HG03097 (cell line): ENCODE results near the gene HOXB5.
A peak's percentile ranks its signal among the peaks of the same experiment; 100 is the strongest.

Experiments
- ATAC-seq: cut with Tn5 transposase; IDR thresholded peaks from one replicate; pipeline ENCODE4 v1.9.1; 2021; ENCODE audit not compliant: unreplicated experiment, low FRiP score

HOXB5 gene

DNA sequence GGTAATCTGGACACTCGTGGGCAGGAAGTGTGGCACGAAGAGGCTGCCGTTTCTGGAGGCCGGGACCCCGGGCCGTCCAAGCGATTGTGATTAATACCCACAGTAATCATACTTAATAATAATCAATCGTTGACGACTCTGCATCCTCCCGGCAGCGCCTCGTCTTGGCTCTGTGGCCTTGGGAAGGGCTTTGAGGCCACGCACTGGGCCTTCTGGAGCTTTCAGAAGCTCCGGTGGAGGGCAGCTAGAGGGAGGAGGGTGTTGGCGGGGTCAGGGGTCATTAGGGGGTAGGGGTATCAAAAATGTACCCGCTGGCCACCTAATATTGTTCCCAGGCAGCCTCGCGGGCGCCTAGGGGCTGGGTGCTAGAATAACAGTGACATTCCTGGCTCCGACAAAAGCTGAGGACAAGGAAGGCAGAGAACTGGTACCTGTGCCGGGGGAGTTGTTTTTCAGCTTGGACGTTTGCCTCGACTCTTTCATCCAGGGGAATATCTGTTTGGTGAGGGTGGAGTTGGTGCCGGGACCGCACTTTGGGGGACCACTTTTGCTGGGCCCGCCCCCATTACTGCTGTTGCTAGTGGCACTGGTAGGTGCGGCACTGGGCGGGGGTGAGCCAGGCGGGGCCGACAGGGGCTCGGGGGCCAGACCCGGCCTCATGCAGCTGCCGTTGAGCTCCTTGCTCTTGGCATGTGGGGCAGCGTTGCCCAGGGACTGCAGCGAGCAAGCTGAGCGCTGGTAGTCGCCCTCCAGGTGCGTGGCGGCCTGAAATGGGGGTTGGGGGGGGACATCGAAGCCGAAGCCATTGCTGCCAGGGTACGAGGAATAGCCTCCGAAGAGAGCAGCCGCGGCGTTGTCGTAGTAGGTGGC lies 41.7 kb downstream of the HOXB5 start:
- no peak for ATAC-seq

DNA sequence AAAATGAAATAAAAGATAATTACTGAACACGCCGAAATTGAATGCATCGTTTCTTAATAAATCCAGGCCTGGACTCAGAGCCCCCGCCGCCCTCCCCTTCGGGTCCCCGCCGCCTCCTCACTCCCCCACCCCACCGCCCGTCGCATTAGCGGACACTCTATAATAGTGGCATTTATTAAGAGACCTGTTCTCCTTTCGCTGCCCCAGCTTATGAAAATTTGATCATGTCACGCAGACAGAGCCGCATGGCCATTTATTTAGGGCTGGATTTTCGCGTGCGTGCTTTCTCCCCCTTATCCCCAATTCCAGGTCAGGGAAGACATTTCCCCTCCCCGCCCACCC lies 42.4 kb downstream of the HOXB5 start:
- ATAC-seq = no peak

DNA sequence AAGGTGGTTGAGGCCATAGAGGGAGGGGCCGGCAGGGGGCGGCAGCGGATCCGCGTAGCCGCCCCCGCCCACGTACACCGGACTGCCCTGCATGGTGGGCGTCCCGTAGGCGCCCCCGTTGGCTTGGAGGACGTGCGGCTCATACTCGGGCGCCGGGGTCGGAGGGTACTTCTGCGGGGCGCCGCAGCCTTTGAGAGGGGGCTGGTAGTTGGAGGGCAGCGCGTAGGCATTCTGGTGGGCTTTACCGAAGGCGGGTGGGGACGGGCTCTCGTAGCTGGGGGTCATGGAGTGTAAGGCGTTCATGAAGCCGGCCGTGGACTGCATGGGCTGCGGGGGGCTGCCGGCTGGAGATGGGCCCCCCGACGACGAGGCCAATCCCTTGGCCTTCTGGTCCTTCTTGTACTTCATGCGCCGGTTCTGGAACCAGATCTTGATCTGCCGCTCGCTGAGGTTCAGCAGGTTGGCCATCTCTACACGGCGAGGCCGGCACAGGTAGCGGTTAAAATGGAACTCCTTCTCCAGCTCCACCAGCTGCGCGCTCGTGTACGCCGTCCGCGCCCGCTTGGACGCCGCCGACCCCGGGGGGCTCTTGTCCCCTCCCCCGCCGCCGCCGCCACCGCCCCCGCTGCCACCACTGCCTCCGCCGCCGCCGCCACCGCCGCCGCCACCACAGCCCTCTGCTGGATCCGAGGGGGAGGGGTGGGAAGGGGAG lies 42.9 kb downstream of the HOXB5 start:
- no peak for ATAC-seq

DNA sequence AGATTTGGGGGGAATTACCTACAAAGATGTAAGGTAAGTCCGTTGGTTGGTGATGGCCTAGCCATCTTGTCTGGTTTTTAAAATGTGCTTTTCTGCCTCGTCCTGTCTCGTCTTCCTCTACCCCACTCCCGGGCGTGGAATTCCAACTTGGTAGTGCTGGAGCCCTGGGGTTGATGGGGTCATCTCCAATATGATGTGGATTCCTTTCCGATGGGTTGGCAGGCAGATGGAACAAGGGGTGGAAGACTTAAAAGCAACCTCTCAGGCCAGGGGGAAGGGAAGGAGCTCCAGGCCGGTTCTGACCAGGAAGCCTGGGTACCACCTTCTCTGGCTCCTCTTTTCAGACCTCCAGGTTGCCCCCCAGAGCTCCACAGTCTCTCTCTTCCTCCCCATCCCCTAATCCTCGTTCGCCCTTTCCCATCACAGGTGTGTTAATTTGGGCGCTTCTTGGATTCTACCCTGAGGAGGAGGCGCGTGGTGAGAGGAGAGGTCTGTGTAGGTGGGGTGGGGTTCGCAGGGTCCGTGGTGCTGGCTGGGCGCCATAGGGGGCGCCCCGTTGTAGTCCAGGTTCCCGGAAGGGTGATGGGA lies 43.6 kb downstream of the HOXB5 start:
- no peak for ATAC-seq

DNA sequence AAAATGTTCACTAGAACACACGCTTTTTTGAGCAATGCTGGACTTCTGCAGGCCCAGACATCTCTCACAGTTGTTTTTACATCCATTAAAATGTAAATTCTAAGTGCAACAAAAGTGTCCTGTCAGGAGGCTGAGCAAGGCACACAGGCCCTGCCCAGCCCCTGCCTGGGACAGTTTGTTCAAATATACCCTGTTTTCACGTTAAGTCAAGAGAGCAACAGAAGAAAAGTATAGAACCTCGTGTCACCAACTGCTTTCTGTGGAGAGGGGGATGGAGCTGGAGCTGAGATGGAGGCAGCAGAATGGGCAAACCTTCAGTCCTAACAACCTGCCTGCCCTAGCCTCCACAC lies 44.3 kb downstream of the HOXB5 start:
- ATAC-seq = no peak

DNA sequence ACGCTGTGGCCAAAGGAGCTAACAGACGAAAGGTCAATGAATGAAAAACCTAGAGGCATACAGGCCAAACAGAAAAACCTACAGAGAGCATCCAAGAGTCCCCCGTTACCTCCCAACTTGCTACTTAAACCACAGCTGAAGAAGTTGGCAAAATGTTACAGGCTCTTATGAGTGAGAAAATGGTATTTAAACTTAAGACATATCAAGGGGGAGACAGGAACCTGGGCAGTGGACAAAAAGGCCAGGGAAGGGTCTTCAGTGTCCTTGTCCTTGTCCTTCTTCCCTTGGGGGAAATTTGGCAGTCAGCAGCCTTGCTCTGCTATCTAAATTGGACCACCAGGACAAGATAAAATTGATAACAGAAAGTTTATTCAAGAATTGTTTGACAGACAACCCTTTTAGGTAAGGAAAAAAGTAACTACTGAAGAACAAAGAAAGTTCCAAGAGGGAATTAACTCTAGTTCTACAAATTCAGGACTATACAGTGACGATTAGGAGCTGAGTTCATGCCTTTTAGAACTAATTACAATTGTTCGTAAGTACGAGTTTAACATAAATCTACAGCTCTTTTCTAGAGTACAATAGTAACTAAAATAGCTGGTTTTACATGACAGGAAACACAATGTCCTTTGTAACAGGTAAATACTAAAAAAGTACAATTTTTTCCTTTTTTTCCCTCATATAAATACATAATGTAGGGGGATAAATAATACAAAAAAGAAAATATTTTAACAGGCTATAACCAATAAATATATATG lies 44.9 kb downstream of the HOXB5 start:
- ATAC-seq = no peak

DNA sequence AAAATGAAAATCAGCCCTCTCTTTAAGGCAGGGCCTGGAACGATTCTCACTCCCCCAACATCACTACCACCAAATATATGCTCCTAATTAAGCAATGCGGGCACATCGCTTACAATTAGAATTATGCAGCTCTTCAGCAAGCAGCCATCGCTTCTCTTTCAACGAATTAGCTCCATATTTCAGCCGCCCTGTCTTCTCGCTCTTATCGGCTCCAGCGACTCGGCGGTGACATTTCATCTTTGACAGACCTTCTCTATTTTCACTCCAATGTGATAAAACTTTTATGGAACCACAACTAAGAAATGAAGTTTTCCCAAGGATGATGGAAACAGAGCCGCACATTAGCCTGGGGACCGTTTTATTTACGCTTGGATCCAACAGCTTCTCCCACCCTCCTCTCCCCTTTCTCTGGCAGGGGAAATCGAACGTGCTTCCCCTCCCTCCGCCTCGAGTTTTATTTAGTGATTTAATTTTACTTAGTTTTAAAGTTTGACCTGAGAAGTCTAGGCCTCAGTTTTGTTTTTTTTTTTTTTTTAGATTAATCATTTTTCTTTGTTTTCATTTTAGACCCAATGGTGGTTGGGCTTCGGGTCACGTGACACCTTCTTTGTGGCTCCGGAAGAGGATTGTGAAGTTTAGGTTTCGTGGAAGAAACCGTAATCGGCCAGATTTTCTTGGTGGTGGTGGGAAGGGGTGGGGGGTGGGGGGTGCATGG lies 45.6 kb downstream of the HOXB5 start:
- ATAC-seq = no peak

DNA sequence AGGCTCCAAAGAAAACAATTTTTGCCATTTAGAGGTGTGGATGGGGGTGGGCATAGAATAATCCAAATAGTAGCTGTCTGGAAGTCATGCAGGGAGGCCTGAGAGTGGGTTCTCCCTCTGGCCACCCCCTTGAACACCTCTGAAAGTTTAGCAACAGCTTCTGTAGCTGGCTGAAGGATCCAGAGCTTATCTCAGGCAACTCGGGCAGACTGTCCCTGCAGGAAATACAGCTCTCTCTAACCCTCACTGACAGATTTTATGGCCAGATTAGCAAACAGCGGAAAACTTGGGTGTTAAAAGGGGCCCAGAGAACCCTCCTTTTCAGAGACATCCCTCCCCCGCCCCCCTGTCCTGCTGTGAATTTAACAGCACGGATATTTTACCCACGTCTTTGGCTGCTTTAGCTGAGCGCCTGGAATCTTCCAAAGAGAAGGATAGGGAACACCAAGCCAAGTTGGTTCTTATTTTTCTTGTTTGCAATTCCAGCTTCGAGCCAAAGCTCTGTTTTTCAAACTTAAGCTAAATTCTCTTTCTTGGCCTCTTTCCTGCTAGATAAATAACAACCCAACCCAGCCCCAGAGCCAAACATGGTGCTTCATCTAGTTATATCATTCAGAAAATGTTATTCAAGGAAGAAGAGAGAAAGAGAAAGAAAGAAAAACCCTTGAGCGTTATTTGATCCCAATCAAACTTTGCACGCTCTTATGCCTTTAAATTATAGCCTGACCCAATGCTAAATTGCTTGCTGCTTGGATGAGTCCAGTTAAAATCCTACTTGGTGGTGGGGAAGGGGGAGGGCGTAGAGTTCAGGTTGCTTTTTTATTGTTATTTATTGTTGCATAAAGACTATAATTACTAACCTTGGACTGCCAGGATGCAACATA lies 46.4 kb downstream of the HOXB5 start:
- ATAC-seq = no peak

DNA sequence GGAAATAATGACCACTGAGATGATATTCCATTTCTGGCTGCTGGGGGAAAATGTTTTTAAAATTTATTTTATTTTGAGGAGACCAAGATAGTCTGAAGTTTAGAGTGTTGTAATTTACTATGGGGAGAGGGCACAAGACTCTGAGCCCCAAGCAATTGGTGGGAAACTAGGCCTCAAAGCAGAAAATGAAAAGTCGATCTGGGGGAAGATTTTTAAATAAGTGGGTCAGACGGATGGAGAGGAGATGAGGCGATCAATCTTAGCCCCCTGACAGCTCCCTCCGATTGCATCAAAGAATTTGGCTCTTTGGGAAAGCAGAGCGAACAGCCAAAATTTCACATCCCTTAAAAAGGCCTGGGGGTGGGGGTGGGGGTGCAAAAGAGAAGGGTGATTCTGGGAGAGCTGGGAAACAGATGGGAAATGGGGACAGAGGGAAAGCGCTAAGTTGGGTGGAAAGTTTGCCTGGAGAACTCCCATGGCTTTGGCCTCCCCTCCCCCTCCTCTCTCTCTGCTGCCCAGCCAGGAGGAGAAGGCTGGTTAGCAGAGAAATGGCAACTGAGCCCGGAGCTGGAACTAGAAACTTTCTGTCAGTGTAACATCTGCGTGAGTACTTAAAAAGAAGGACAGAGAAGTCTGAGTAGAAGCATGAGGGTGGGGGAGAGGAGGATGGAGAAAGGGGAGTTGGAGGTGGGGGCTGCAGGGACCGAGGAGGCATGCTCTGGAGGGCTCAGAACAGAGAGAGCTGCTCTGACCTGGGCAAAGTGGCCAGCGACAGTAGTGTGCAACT lies 47.2 kb downstream of the HOXB5 start:
- no peak for ATAC-seq

DNA sequence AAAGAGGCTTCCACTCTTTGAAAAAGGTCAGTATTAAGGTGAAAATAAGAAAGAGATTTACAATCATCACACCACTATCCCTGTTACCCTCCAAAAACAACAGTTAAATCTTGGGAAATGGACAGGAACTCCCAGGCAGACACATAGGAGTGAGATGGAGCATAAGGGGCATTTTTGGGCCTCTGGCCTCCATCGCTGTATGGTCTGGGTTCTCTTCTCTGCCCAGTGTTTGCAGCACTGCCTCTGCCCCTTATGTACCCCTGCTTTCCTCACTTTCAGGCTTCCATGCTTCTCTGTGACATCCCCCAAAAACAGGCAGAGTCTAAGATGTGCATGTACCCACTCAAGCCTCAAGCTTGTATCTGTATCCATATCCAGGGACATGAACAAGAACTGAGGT lies 48.0 kb downstream of the HOXB5 start:
- no peak for ATAC-seq

DNA sequence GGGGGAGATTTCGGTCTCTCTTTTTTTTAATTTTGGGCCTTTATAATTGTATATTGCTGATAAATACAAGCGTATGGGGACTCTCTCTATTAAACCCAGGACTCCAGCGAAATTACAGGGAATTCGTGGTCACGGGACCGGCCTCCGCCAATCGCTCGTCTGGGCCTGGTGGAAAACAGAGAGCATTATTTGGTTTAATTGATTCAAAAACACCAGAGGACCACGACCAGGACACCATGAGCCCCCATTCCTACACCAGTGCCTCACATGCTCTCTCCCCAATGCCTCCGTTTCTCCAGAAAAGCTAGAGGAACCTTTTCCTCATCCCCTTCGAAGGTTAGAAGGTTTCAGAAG lies 48.6 kb downstream of the HOXB5 start, which contains the start of gene HOXB2:
HOXB2 (minus strand) TSS at position 88 of the 354 bp plus-strand sequence. CDS start 198 bp downstream, outside the sequence.
- ATAC-seq = no peak

DNA sequence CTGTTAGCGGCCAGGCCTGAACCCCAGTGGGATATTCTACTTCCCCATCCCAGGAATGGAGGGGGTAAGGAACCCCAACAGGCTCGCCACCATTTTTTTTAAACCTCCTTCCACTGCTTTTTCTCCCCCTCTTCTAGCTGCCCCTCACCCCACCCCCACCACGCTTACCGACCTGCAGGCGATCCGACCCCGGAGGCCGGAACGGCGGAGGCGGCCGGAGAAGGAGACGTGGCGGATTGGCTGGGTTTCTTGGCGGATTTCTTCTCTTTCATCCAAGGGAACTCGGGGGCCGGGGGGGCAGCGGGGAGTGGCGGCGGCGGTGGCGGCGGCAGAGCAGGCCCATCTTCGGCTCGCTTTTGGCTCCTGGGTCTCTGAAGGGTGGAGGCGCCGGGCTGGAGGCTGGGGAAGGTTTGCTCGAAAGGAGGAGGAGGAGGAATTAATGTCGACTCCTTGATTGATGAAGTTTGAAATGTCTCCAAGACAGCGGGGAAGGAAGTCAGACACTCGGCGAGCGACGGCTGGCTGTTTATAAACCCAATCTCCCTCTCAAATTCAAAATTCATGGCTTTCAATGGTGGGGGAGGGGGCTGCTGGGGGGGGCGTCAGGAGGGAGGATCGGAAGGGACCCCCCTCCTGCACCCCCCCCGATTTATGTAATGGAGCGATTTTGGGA lies 49.1 kb downstream of the HOXB5 start:
- no peak for ATAC-seq

DNA sequence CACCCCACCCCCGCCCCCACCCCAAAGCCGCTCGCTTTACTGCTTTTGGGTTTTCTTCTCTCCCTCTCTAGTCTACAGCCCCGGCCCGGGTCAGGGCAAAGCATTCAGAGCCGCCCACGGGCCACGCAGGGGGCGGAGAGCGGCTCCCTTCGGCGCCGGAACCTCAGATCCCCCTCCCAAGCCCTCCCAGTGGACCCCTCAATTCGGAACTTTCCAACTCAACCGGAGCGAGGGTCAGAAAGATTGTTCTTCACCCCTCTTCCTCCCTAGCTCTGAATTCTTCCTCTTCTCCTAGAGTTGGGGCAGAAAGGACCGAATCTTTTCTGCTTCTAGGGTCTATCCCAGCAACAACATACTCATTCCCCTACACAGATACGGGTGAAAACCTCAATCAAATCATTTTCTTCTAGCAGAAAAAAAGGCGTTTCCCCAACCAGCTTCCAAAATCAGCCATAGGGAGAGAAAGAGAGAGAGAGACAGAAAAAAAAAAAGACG lies 49.7 kb downstream of the HOXB5 start:
- peak; percentile 20 for ATAC-seq

DNA sequence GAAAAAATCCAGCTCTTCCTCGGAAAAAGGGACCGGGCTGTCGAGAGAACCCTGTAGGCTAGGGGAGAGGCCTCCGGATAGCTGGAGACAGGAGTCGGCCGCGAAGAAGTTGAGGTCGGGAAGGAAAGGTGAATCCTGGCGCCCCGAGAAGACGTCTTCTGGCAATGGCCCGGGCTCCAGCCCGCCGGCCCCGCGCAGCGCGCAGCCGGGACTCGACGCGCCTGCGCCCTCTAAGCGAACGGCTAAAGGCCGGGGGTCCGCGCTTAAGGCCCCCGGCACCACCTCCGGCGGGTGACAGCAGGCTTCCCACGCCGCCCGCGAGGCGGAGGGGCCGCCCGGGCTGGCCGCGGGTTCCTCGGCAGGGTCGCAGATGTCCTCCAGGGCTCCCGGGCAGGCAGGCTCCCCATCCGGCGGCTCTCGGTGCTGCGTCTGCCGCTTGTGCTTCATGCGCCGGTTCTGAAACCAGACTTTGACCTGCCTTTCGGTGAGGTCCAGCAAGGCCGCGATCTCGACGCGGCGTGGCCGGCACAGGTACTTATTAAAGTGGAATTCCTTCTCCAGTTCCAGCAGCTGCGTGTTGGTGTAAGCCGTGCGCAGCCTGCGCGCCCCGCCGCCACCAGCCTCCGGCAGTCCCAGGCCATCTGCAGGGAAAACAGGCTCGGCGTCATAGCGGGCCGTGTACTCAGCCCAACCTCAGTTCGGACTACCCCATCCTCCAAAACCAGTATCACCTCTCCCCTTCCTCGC lies 50.3 kb downstream of the HOXB5 start:
- peak; percentile 48 for ATAC-seq

DNA sequence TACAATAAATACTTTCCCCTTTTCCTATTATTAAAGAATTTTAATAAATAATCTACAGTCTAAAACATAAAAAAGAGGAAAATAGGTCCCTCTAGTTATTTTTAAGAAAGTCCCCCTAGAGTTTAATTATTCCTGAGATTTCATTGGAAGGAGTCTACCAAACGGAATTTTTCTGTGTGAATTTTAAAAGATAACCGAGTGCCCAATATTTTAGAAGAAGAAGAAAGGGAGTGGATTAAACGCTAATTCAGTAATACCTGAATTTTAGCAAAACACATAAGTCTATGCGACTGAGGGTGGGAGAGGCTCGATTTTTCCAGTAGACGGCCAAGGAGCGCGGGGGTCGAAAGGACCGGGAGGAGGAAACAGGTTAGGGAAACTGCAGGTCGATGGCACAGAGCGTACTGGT lies 50.9 kb downstream of the HOXB5 start:
- ATAC-seq = no peak

DNA sequence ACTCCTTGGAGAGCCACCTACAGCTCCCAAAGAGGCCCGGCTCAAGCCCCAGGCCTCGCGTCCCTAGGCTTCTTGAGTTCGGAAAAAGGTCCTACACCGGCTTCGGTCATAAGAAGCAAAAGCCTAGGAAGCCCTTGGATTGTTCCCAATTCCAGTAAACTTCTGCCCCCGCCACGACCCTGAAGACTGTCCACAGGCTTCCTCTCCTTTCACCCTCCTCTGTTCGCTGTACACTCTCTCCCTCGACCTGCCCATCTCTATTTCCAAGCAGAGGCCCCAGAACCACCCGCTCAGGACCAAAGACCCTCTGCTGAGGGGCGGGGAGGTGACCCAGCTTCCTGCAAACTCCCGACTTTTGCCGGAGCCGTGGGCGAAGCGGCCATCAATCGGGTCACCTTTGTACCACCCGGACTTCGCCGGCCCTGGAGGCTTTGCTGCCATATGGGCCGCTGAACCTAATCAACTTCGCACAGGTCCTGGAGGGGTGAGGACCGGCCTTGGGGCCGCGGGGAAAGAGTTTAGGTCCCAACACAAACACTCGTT lies 51.4 kb downstream of the HOXB5 start:
- ATAC-seq = no peak

DNA sequence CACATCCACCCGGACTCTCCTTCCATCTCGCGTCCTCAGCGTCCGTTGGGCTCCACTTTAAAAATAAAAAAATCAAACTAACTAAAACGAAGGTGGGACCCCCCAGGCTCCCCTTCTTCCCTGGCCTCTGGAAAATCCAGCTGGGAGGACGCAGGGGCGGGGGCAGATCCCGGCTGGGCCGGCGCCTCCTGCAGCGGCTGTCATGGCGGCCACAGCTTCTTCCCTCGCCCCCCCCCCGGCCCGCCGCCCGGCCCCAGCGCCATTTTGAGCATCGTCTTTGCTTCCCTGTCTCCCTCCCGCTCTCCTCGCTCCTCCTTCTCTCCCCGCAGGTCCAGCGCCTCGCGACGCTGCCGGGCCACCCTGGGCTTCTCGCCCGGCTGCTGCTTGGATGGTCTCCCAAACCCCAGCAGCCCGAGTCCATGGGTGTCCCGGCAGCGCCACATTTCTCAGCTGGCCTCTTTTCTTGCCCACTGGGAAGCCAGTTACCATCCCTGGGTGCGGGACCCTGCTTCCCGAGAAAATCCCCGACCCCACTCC lies 51.9 kb downstream of the HOXB5 start:
- no peak for ATAC-seq
